ENCODE measurements around the gene PHF23. TPM values are rescaled to one million over a fixed set of nuclear protein-coding genes. Genes with fewer than 3 reads are reported as not detected.
A peak's percentile ranks its signal among the peaks of the same experiment; 100 is the strongest.

PHF23 gene
- total RNA-seq, result 10 to 100 TPM; 23.4 to 32.5 (median 27.9) TPM

DNA sequence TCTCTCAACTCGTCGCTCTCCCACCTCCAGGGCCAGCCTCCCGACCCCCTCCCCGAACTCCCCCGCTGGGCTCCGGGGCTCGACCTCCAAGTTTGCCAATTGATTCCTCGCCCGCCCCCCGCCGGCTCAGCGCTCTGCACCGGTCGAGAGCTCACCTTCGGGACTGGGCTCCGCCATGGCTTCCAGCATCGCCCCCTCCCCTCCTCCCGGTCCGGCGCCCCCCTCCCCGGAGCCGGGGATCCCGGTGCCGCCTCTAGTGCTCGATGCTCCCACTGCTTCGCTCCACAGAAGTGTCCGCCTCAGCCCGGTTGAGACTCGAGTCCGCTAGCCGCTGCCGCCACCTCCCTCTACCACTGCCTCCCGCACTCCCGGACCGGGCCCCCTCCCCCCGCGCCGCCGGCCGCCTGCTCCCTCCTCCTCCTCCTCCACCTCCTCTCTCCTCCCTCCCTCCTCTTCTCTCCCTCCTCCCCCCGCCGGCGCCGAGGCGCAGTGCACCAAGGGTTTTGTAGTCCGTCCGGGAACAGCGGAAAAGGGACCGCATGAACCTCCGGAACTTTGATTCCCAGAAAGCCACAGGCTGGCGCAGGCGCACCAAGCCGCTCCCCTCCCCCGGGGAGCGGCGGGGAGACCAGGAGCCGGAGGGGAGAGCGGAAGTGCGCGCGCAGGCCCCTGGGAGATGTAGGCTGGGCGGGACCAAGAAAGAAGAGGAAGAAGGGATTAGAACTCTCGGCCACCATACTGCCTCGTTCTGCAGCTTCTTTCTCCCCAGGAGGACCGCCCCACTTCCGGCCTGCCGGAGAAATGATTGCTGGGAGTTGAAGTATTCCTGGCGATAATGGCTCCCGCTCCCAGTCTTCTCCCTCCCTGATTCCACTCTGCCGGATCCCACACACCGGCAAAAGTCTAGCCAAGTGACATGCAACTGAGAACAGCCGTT, at the start of gene PHF23:
PHF23 (minus strand) TSS at position 367 of the 937 bp plus-strand sequence; CDS start at position 189, 178 bp downstream.
- TF ChIP-seq, protein P1, sequence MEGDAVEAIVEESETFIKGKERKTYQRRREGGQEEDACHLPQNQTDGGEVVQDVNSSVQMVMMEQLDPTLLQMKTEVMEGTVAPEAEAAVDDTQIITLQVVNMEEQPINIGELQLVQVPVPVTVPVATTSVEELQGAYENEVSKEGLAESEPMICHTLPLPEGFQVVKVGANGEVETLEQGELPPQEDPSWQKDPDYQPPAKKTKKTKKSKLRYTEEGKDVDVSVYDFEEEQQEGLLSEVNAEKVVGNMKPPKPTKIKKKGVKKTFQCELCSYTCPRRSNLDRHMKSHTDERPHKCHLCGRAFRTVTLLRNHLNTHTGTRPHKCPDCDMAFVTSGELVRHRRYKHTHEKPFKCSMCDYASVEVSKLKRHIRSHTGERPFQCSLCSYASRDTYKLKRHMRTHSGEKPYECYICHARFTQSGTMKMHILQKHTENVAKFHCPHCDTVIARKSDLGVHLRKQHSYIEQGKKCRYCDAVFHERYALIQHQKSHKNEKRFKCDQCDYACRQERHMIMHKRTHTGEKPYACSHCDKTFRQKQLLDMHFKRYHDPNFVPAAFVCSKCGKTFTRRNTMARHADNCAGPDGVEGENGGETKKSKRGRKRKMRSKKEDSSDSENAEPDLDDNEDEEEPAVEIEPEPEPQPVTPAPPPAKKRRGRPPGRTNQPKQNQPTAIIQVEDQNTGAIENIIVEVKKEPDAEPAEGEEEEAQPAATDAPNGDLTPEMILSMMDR (IDR thresholded peaks at IDR 0.05), result peak in 1 of 3 donors; percentile 64
- peak in 1 of 2 donors; percentile 40 for TF ChIP-seq POLR2A (IDR thresholded peaks at IDR 0.05)
- WGBS, 2 donors, result 1% methylated on average over 67 to 72 of the region's 72 CpGs
- intact Hi-C loops (cut with DNase I; ENCODE audit: low total_unique reads), result no loop called here
- peak; percentile 99 to 100 for DNase-seq (ENCODE audit: low spot score in 2 of 2)
- peak within 1 kb of the TSS; percentile 99 for H3K4me3 ChIP-seq (ENCODE audit: low read depth, poor library complexity, severe bottlenecking)

DNA sequence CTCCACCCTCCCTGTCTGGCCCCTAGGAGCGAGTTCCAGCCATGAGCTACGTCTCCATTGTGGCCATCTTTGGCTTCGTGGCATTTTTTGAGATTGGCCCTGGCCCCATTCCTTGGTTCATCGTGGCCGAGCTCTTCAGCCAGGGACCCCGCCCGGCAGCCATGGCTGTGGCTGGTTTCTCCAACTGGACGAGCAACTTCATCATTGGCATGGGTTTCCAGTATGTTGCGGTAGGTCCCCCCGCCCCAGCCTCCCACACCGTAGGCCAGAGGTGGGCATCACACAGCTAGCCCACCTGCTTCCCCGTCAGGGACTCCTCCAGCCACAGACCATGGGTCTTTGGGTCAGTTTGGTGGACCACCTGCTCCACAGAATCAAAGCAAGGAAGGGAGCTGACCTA, 46.4 kb upstream of the PHF23 start:
- no peak overlapping the region for H3K4me3 ChIP-seq (ENCODE audit: low read depth, poor library complexity, severe bottlenecking)
- no peak for TF ChIP-seq POLR2A (IDR thresholded peaks at IDR 0.05)
- TF ChIP-seq, protein P1 (IDR thresholded peaks at IDR 0.05), result no peak
- WGBS, 2 donors, result 86 to 89% methylated on average over 12 of the region's 12 CpGs
- intact Hi-C loops (cut with DNase I; ENCODE audit: low total_unique reads), result no loop called here
- DNase-seq (ENCODE audit: low spot score in 2 of 2), result no peak

DNA sequence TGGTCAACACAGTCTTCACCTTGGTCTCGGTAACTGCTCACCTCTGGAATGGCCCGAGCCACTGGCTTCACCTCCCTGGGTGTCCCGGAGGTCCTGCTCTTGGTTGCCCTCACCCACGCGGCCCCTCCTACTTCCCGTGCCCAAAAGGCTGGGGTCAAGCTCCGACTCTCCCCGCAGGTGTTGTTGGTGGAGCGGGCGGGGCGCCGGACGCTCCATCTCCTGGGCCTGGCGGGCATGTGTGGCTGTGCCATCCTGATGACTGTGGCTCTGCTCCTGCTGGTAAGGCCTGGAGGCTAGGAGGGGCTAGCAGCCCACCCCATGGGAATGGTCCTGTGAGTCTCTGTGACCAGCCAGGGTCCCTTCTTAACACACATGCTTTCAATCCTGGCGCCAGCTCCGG, 45.7 kb upstream of the PHF23 start:
- DNase-seq (ENCODE audit: low spot score in 2 of 2), result no peak
- WGBS, 2 donors, result 91 to 95% methylated on average over 9 to 16 of the region's 16 CpGs
- no peak overlapping the region for H3K4me3 ChIP-seq (ENCODE audit: low read depth, poor library complexity, severe bottlenecking)
- intact Hi-C loops (cut with DNase I; ENCODE audit: low total_unique reads), result no loop called here
- TF ChIP-seq POLR2A (IDR thresholded peaks at IDR 0.05), result no peak
- TF ChIP-seq, protein P1 (IDR thresholded peaks at IDR 0.05), result no peak

DNA sequence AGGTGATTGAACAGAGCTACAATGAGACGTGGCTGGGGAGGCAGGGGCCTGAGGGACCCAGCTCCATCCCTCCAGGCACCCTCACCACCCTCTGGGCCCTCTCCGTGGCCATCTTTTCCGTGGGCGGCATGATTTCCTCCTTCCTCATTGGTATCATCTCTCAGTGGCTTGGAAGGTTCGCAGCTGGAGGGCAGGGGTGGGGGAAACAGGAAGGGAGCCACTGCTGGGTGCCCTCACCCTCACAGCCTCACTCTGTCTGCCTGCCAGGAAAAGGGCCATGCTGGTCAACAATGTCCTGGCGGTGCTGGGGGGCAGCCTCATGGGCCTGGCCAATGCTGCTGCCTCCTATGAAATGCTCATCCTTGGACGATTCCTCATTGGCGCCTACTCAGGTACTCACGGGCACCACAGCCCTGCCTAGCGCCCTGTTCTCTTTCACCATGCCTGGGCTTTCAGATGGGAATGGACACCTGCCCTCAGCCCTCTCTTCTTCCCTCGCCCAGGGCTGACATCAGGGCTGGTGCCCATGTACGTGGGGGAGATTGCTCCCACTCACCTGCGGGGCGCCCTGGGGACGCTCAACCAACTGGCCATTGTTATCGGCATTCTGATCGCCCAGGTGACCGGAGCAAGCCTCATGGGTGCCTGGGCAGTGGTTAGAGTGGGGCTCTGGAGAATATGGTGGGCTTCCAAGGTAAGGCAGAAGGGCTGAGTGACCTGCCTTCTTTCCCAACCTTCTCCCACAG, 44.4 kb upstream of the PHF23 start:
- TF ChIP-seq, protein P1 (IDR thresholded peaks at IDR 0.05), result no peak
- no peak for TF ChIP-seq POLR2A (IDR thresholded peaks at IDR 0.05)
- no peak overlapping the region for H3K4me3 ChIP-seq (ENCODE audit: low read depth, poor library complexity, severe bottlenecking)
- no peak for DNase-seq (ENCODE audit: low spot score in 2 of 2)
- intact Hi-C loops (cut with DNase I; ENCODE audit: low total_unique reads), result no loop called here
- 81 to 87% methylated on average over 18 of the region's 18 CpGs for WGBS, 2 donors

DNA sequence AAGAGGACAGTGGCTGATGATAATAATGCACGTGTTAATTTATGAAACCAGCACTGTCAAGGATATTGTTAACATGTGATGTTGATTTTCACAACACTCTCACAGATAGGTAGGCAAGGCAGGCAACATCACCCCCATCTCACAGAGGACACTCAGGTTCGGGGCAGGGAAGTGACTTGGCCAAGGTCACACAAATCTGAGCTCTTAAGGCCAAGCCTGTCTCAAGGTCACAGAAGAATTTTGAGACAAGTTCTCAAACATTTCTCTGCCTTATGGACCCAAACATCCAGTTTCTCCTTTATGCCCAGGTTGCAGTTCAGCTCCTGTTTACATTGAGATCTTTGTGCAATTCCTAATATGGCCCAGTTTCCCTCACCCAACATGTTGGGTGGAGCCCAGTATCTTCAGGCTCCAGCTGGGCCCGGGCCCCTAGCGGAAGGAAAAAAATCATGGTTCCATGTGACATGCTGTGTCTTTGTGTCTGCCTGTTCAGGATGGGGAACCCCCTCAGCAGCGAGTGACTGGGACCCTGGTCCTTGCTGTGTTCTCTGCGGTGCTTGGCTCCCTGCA, 43.6 kb upstream of the PHF23 start:
- no peak overlapping the region for H3K4me3 ChIP-seq (ENCODE audit: low read depth, poor library complexity, severe bottlenecking)
- DNase-seq (ENCODE audit: low spot score in 2 of 2), result no peak
- WGBS, 2 donors, result 39 to 40% methylated on average over 6 of the region's 6 CpGs
- TF ChIP-seq, protein P1 (IDR thresholded peaks at IDR 0.05), result no peak
- TF ChIP-seq POLR2A (IDR thresholded peaks at IDR 0.05), result no peak
- intact Hi-C loops (cut with DNase I; ENCODE audit: low total_unique reads), result no loop called here
